Measurements from ENCODE around the gene NCR3LG1.

GRCh38 chr11:17387811-17388210 is 36.2 kb downstream of the NCR3LG1 start:
- TF ChIP-seq RAD21 (IDR thresholded peaks at IDR 0.05; ENCODE audit: low read length): no peak
- no peak for TF ChIP-seq EP300 (IDR thresholded peaks at IDR 0.05; ENCODE audit: borderline replicate concordance in 1 of 2, low read depth in 1 of 2, low read length in 1 of 2)
- no peak for TF ChIP-seq TAF1 (IDR thresholded peaks at IDR 0.05; ENCODE audit: borderline replicate concordance, low read depth, low read length)
- TF ChIP-seq CTCF (IDR thresholded peaks at IDR 0.05): no peak
- TF ChIP-seq POLR2AphosphoS5 (IDR thresholded peaks at IDR 0.05; ENCODE audit: low read depth, low read length): no peak
- TF ChIP-seq GABPA (IDR thresholded peaks at IDR 0.05; ENCODE audit: low read depth): no peak
